Measurements from ENCODE around the gene COA4. TPM values are rescaled to one million over a fixed set of nuclear protein-coding genes. Genes with fewer than 3 reads are reported as not detected.
"Not testable (repeated sequence)": the region's sequence is repeated elsewhere in the genome, so short reads cannot be mapped to it uniquely, and the experiment has no call there.

Gene COA4
- total RNA-seq, 1 experiment from 2014 or later, result 103 TPM

GRCh38 chr11:73889019-73889418 lies 12.4 kb upstream of the COA4 start:
- intact Hi-C loops (cut with micrococcal nuclease), result no loop called here
- ChIA-PET POLR2A (interaction anchor here (4.2 kb wide), 1 partner anchor 11 kb away, joined by 24 read pairs; the partner anchor contains the start of genes COA4 and PAAF1), CTCF (interaction anchor here (1.2 kb wide), 1 partner anchor 32 kb away, joined by 3 read pairs; no protein-coding TSS in a partner anchor)
- TF ChIP-seq CTCF (IDR thresholded peaks at IDR 0.05; ENCODE audit: unreplicated experiment), result no peak
- H3K36me3 Mint-ChIP-seq (ENCODE audit: insufficient read depth, unreplicated experiment), result peaks cover 44% of the 10 kb centered on the region
- peaks cover 6% of the 10 kb centered on the region for H3K4me1 Mint-ChIP-seq (ENCODE audit: insufficient read depth, unreplicated experiment)
- no TSS peak for BruUV-seq (replicated peaks)
- no peaks in the 10 kb centered on the region for H3K27me3 Mint-ChIP-seq (ENCODE audit: insufficient read depth, unreplicated experiment)
- H3K27ac Mint-ChIP-seq (ENCODE audit: low read depth, unreplicated experiment), result no peak overlapping the region
- no peak overlapping the region for H3K4me3 Mint-ChIP-seq (ENCODE audit: unreplicated experiment)
- no peaks in the 10 kb centered on the region for H3K9me3 Mint-ChIP-seq (ENCODE audit: unreplicated experiment)
- DNase-seq (ENCODE audit: unreplicated experiment), result peak; percentile 34

- no peak overlapping the region for H3K27ac Mint-ChIP-seq (ENCODE audit: low read depth, unreplicated experiment)
- peaks cover 6% of the 10 kb centered on the region for H3K4me1 Mint-ChIP-seq (ENCODE audit: insufficient read depth, unreplicated experiment)
- CTCF ChIA-PET, result no interaction called here
- DNase-seq (ENCODE audit: unreplicated experiment), result no peak
- H3K27me3 Mint-ChIP-seq (ENCODE audit: insufficient read depth, unreplicated experiment), result no peaks in the 10 kb centered on the region
- intact Hi-C loops (cut with micrococcal nuclease), result no loop called here
- POLR2A ChIA-PET, result interaction anchor here (1.4 to 4.2 kb wide), 2 partner anchors 10 to 18 kb away, joined by 4 to 24 read pairs; partner anchors contain the start of genes COA4 and PAAF1
- peaks cover 41% of the 10 kb centered on the region for H3K36me3 Mint-ChIP-seq (ENCODE audit: insufficient read depth, unreplicated experiment)
- no TSS peak for BruUV-seq (replicated peaks)
- no peak for TF ChIP-seq CTCF (IDR thresholded peaks at IDR 0.05; ENCODE audit: unreplicated experiment)
- H3K4me3 Mint-ChIP-seq (ENCODE audit: unreplicated experiment), result no peak overlapping the region
- H3K9me3 Mint-ChIP-seq (ENCODE audit: unreplicated experiment), result no peaks in the 10 kb centered on the region
Observed at GRCh38 chr11:73888244-73888643, 11.6 kb upstream of the COA4 start.

- ChIA-PET POLR2A (no interaction called here), CTCF (no interaction called here)
- DNase-seq (ENCODE audit: unreplicated experiment), result no peak
- no peak for TF ChIP-seq CTCF (IDR thresholded peaks at IDR 0.05; ENCODE audit: unreplicated experiment)
- no peaks in the 10 kb centered on the region for H3K9me3 Mint-ChIP-seq (ENCODE audit: unreplicated experiment)
- H3K36me3 Mint-ChIP-seq (ENCODE audit: insufficient read depth, unreplicated experiment), result peaks cover 17% of the 10 kb centered on the region
- intact Hi-C loops (cut with micrococcal nuclease), result no loop called here
- no peak overlapping the region for H3K4me3 Mint-ChIP-seq (ENCODE audit: unreplicated experiment)
- BruUV-seq (replicated peaks), result no TSS peak
- H3K27ac Mint-ChIP-seq (ENCODE audit: low read depth, unreplicated experiment), result no peak overlapping the region
- H3K27me3 Mint-ChIP-seq (ENCODE audit: insufficient read depth, unreplicated experiment), result no peaks in the 10 kb centered on the region
- peaks cover 1% of the 10 kb centered on the region for H3K4me1 Mint-ChIP-seq (ENCODE audit: insufficient read depth, unreplicated experiment)
Observed at GRCh38 chr11:73883856-73884255, 7.2 kb upstream of the COA4 start.

GRCh38 chr11:73880449-73880848 lies 3.8 kb upstream of the COA4 start:
- DNase-seq (ENCODE audit: unreplicated experiment); intact Hi-C loops (cut with micrococcal nuclease); H3K9me3 Mint-ChIP-seq (ENCODE audit: unreplicated experiment); H3K4me1 Mint-ChIP-seq (ENCODE audit: insufficient read depth, unreplicated experiment); H3K27me3 Mint-ChIP-seq (ENCODE audit: insufficient read depth, unreplicated experiment); CTCF ChIA-PET; H3K27ac Mint-ChIP-seq (ENCODE audit: low read depth, unreplicated experiment); H3K4me3 Mint-ChIP-seq (ENCODE audit: unreplicated experiment); BruUV-seq (replicated peaks): not testable (repeated sequence)
- POLR2A ChIA-PET, result interaction anchor here (0.8 to 1.8 kb wide), 2 partner anchors 101 to 120 kb away, joined by 3 to 5 read pairs; partner anchors contain the start of gene RAB6A
- H3K36me3 Mint-ChIP-seq (ENCODE audit: insufficient read depth, unreplicated experiment), result peaks cover 12% of the 10 kb centered on the region

GRCh38 chr11:73878771-73879170 lies 2.1 kb upstream of the COA4 start:
- Mint-ChIP-seq H3K27me3 (ENCODE audit: insufficient read depth, unreplicated experiment) (no peaks in the 10 kb centered on the region), H3K27ac (ENCODE audit: low read depth, unreplicated experiment) (peak overlapping the region; percentile 46), H3K9me3 (ENCODE audit: unreplicated experiment) (no peaks in the 10 kb centered on the region), H3K4me1 (ENCODE audit: insufficient read depth, unreplicated experiment) (peaks cover 12% of the 10 kb centered on the region), H3K4me3 (ENCODE audit: unreplicated experiment) (no peak overlapping the region), H3K36me3 (ENCODE audit: insufficient read depth, unreplicated experiment) (peaks cover 19% of the 10 kb centered on the region)
- no peak for DNase-seq (ENCODE audit: unreplicated experiment)
- BruUV-seq (replicated peaks), result no TSS peak
- POLR2A ChIA-PET, result interaction anchor here (0.6 to 5.7 kb wide), 8 partner anchors 10 to 400 kb away, joined by 3 to 37 read pairs (median 11); partner anchors contain the start of genes MRPL48 and RAB6A
- CTCF ChIA-PET, result interaction anchor here (0.7 kb wide), 1 partner anchor 253 kb away, joined by 3 read pairs; no protein-coding TSS in a partner anchor
- intact Hi-C loops (cut with micrococcal nuclease), result no loop called here
- no peak for TF ChIP-seq CTCF (IDR thresholded peaks at IDR 0.05; ENCODE audit: unreplicated experiment)

All from MCF 10A (cell line).